Occipital lobe (tissue), 2 donors: ENCODE data around the gene ENTR1. TPM values are rescaled to one million over a fixed set of nuclear protein-coding genes. Genes with fewer than 3 reads are reported as not detected.
"Not testable (repeated sequence)": the region's sequence is repeated elsewhere in the genome, so short reads cannot be mapped to it uniquely, and the experiment has no call there.

Source experiments
- DNase-seq: peaks from one replicate; lab custom pipeline; 2025; lab: John Stamatoyannopoulos, UW
- total RNA-seq: library from RNA; depleted of rRNA; stranded (reverse); fragments of >200 nt; gene quantifications from one replicate; pipeline ENCODE4 v1.2.3, GENCODE V29; 2014

The ENTR1 gene
- total RNA-seq, 1 donor from 2014 or later = 20.1 TPM

DNA sequence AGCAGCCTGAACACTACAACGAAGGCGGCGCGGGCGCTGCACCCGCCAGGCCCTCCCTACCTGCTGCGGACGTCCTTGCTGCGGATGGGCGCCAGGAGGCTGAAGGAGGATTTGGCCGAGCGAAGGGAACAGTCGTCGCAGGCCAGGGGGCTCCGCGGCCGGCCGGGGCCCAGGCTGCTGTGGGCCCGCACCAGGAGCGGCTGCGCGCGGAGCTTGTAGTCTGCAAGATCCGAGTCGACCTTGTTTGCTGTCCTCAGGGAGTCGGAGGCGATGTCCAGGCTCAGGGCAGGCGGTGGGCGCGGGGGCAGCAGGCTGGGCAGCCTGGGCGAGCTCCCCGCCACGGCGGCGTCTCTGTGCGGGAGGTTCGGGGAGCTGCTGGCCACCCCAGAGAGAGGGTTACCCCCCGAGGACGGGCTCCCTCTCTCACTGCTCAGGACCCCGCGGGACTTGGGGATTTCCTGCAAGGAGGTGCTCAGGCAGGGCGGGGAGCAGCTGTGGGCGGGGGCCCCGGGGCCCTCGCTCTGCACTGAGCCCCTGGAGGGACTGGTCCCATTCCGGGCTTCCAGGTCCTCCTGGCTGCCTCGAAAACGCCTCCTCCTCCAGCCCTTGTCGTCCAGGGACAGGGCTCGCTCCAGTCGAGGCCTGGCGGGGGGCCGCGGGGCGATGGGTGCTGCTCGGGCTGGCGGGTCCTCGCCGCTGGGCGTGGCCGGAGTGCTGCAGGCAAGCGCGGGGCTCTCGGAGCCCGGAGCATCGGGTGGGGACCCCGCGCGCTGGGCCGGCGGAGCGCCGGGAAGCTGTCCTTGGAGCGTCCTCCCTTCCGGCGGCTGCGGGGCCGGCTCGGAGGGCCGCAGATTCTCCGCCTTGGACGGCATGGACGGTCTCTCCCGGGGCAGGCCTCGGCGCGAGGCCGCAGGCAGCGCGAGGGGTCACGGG, 28.4 kb upstream of the ENTR1 start:
- DNase-seq = no peak

GRCh38 chr9:136437839-136438547, 27.6 kb upstream of the ENTR1 start:
- no peak for DNase-seq

GRCh38 chr9:136437430-136437829, 27.0 kb upstream of the ENTR1 start:
- DNase-seq = no peak

DNA sequence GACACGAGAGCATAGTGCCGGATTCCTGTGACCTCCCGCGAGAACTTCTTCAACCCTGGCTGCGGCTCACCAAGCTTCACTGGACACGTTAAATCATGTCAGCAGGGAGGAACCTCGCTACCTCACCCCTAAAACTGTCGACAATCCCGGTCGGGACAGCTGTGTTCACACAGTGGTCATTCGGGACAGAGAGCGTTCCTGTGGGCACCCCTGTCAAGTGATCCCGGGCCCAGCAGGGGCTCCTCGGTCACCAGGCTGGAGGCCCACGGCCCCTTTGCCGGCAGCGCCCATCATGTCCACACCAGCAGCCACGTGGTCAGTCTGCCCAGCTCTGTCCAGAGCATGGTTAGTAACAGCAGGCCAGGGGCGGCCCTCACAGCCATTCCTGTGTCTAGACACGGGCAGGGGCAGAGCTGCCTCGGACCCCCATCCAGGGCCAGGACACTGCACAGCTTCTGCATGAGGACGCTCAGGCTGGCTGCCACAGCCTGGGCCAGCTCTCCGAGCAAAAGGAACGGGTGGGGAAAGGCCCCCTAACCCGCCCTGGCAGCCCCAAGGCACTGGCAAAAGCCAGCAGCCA, 25.7 kb upstream of the ENTR1 start:
- DNase-seq = no peak

- DNase-seq = no peak
Measured at GRCh38 chr9:136434580-136435169, 24.3 kb upstream of the ENTR1 start.

DNA sequence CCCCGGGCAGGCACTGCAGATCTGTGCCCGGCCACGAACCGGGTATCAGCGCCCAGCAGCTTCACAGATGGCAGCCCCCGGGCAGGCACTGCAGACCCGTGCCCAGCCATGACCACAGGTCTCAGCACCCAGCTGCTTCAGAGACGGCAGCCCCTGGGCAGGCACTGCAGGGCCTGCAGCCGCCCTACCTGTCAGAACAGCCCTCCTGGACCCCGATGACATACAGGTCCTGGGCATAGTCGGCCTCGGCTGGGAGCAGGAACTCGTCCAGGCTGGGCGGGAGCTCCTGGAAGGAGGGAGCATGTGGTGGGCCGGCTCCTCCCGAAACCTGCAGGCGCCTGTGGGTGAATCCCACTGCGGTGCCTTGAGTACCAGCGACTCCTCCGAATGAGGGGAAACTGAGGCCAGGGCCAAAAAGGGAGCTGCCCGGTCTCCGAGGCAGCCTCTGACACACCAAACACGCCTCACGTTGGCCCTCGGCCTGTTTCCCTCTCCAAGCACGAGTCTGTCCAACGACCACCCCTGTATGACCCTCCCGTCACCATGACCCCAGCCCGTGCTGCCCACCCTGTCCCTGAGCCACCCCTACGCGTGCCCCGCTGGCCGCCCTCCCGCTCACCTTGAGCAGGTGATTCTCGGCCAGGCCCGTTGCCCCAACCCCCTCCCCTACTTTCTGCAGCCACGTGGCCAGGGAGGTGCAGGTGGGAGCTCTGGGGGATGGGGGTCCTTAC, 23.6 kb upstream of the ENTR1 start:
- no peak for DNase-seq

GRCh38 chr9:136433043-136433715, 22.8 kb upstream of the ENTR1 start:
- DNase-seq = no peak

GRCh38 chr9:136432591-136432990, 22.2 kb upstream of the ENTR1 start:
- DNase-seq = no peak

- DNase-seq = no peak
Measured at GRCh38 chr9:136431782-136432350, 21.5 kb upstream of the ENTR1 start.

- DNase-seq = no peak
Measured at GRCh38 chr9:136430588-136431234, 20.3 kb upstream of the ENTR1 start.

- DNase-seq = no peak
Measured at GRCh38 chr9:136429683-136430491, 19.5 kb upstream of the ENTR1 start.

- no peak for DNase-seq
Measured at GRCh38 chr9:136429075-136429628, 18.7 kb upstream of the ENTR1 start.

DNA sequence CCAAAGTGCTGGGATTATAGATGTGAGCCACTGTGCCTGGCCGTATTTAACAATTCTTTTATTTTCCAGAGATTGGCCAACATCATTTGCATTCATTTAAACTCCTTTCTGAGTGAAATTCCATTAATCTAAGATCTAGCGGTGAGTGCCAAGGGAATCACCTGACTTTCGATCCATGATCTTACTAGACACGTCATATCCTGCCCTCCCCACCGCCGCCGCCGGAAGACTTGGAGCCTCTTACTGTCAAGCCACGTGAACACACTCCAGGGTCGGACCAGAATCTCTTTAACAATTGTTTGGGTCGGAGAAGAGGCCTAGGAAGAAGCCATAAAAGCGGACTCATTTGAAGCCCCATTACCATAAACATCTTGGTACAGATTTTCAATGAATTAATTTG, 16.4 kb upstream of the ENTR1 start:
- no peak for DNase-seq

DNA sequence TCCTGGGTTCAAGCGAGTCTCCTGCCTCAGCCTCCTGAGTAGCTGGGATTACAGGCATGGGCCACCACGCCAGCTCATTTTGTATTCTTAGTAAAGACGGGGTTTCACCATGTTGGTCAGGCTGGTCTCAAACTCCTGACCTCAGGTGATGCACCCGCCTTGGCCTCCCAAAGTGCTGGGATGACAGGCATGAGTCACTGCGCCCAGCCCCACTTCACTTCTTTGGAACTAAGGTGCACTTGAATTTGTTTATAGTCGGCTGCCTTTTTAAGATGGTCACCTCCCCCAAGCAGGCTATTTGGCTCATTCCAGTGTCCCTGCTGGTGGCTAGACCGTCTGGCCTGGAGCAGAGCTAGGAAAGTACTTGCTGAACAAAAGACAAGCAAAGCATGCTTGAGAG, 15.0 kb upstream of the ENTR1 start:
- DNase-seq = not testable (repeated sequence)

DNA sequence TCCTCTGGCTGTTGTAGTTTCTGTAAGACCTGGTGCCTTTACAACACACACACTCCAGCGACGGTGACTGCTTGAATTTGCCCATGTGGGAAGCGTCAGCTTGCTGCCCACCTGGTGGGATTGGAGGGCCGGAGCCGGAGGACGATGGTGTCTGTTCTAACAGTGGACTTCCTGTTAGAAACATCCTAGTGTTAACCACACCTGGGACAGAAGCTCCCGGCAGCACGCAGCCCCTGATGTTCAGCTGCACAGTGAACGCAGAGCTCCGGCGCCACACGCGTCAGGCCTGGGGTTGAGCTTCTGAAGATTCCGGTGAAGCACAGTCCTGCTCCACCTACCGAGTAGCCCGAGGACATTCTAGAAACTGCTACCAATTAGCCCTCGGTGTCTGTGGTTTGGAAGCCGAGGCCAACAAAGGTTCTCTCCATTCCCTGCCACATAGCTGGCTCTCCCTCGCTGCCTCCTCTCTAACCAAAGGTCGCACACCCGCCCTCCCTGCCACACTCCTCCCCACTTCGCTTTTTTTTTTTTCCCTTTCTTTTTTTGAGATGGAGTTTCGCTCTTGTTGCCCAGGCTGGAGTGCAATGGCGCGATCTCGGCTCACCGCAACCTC, 14.4 kb upstream of the ENTR1 start:
- no peak for DNase-seq

DNA sequence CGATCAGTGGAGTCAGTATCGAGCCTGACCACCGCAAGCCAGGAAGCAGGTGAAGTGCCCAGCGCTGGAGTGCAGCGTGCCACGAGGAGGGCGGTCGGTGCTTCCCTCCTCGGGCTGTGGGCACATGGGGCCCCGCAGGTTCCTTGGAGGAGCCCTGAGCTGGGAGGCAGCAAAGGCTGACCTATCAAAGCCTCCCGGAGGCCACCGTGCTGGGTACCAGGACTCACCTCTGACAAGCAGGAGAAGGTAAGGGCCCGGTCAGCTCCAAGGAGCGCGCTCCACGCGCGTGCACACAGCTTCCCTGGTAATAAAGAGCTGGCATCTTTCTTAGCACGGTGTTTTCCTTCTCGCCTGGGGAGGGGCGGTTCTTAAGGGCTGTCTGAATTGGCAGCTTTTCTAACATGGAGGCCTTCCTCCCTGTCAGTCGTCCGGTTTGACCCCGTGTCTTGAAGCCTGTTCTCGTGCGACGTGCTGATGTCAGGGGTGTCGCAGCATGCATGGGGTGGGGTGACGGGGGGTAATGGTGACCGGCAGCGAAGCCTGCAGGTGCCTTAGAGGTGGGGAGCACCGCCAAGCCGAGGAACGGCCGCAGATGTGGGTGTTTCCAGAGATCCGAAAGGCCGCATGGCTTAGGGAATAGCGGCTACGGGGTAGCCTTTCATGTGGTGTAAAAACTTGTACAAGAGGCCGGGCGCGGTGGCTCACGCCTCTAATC, 13.2 kb upstream of the ENTR1 start:
- DNase-seq = no peak

DNA sequence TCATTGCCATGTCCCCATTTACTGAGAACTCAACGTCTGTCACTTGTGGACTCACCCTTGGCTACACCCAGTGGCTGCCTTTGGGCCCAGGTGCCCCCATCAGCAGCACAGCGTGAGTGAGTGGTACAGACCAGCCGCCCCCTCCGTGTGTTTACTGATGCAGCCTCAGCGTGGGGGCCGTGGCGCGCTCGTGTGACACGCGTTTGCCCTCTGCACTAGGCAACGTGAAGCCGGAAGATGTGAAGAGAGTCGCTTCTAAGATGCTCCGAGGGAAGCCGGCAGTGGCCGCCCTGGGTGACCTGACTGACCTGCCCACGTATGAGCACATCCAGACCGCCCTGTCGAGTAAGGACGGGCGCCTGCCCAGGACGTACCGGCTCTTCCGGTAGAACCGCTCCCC, 12.5 kb upstream of the ENTR1 start:
- DNase-seq = no peak

DNA sequence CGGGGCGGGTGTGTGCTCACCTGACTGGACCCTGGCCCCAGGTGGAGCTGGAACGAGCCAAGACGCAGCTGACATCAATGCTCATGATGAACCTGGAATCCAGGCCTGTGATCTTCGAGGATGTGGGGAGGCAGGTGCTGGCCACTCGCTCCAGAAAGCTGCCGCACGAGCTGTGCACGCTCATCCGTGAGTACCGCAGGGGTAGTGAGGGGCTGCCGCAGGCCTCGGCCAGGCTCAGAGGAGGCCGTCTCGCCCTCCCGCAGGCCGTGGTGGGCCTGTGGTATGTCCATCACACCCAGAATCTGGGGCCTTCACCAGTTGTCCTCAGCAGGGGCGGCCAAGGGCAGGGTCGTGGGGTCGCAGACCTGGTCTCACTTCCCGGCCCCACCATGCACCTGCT, 11.4 kb upstream of the ENTR1 start:
- DNase-seq = no peak
